ENCODE measurements around the gene KARS1.
A peak's percentile ranks its signal among the peaks of the same experiment; 100 is the strongest.

Gene KARS1

DNA sequence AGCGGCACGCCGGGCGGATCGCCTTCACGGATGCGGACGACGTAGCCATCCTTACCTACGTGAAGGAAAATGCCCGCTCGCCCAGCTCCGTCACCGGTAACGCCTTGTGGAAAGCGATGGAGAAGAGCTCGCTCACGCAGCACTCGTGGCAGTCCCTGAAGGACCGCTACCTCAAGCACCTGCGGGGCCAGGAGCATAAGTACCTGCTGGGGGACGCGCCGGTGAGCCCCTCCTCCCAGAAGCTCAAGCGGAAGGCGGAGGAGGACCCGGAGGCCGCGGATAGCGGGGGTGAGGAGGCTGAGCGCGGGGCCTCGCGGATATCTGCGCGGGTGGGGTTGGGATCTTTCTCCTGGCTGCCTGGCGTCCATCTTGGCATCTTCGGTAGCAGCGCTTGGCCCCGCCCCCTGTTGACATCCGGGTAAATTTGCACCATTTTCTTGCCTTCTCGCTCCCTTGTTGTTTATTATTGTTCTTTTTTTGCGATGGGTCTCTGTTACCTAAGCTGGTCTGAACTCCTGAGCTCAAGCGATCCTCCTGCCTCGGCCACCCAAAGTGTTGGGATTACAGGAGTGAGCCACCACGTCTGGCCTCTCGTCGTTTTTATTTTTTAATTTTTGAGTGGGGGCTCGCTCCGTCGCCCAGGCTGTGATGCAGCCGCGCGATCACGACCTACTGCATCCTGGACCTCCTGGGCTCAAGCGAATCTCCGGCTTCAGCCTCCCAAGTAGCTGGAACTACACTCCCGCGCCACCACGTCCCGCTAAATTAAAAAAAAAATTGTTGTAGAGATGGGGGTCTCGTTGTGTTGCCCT lies 1.0 kb upstream of the KARS1 start:
- peak; percentile 85 for DNase-seq
- H3K27ac ChIP-seq, result peak overlapping the region; percentile 89
- TF ChIP-seq, protein P1, sequence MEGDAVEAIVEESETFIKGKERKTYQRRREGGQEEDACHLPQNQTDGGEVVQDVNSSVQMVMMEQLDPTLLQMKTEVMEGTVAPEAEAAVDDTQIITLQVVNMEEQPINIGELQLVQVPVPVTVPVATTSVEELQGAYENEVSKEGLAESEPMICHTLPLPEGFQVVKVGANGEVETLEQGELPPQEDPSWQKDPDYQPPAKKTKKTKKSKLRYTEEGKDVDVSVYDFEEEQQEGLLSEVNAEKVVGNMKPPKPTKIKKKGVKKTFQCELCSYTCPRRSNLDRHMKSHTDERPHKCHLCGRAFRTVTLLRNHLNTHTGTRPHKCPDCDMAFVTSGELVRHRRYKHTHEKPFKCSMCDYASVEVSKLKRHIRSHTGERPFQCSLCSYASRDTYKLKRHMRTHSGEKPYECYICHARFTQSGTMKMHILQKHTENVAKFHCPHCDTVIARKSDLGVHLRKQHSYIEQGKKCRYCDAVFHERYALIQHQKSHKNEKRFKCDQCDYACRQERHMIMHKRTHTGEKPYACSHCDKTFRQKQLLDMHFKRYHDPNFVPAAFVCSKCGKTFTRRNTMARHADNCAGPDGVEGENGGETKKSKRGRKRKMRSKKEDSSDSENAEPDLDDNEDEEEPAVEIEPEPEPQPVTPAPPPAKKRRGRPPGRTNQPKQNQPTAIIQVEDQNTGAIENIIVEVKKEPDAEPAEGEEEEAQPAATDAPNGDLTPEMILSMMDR (IDR thresholded peaks at IDR 0.05; ENCODE audit: low read depth, low read length), result no peak
- peak overlapping the region; percentile 94 for H3K4me3 ChIP-seq (ENCODE audit: low read depth, low read length)
- H3K9me3 ChIP-seq (ENCODE audit: severe bottlenecking), result no peaks in the 10 kb centered on the region
- no peaks in the 10 kb centered on the region for H3K27me3 ChIP-seq (ENCODE audit: insufficient read depth, low read depth, severe bottlenecking)
- H3K36me3 ChIP-seq, result peaks cover 36% of the 10 kb centered on the region

DNA sequence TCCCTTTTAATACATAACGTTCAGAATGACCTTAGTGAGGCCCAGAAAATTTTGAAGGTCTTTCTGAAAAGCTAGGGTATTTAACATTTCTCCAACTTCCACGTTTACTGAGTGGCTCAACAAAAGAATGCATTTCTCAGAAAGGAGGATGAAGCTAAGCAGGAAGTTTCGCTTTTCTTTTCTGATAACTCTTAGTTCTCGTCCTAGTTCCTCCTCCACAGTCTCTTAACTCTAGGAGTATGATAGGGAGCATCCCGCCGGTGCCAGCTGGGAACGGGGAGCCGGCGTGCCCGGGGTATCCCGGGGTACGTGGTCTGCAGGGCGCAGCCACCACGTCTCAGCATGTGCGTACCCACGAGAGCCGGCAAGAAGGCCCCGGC lies 363 bp downstream of the KARS1 start:
- Histone ChIP-seq H3K36me3 (peaks cover 38% of the 10 kb centered on the region), H3K27ac (peak overlapping the region; percentile 89), H3K9me3 (ENCODE audit: severe bottlenecking) (no peaks in the 10 kb centered on the region), H3K4me3 (ENCODE audit: low read depth, low read length) (peak overlapping the region; percentile 94), H3K27me3 (ENCODE audit: insufficient read depth, low read depth, severe bottlenecking) (no peaks in the 10 kb centered on the region)
- TF ChIP-seq, protein P1 (IDR thresholded peaks at IDR 0.05; ENCODE audit: low read depth, low read length), result no peak
- DNase-seq, result no peak

DNA sequence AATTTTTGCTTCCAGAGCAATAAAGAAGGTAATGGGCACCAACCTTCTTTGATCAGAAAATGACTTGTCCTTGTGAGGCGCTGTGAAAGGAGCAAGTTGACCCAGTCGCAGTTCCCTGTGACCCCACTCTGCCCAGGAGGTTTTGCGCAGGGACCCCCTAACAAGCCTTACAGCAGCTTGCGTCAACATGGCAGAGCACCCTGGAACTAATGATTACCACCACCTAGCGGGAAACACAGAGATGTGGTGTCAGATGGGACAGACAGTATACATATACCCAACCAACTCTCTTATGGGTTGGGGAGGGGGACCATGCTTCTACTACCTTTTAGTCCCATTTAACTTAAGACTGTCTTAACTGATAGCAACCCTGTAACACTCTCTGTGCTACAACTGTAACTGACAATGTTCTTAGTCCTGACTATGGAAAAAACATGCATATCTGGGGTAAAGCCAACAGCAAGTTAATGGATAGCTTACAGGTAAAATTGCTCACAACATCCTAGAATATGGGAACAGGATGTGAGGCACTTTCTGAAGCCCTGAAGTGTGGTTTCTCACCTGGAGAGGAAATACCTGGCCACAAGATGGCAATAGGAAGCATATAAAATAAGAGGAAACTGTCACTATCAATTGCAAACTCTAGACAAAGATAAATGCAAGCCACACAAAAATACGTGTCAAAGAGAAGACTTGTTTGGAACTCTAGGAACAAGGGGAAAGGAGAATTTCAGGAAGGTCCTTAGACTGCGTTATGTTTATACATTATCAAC lies 3.0 kb downstream of the KARS1 start:
- no peaks in the 10 kb centered on the region for H3K27me3 ChIP-seq (ENCODE audit: insufficient read depth, low read depth, severe bottlenecking)

DNA sequence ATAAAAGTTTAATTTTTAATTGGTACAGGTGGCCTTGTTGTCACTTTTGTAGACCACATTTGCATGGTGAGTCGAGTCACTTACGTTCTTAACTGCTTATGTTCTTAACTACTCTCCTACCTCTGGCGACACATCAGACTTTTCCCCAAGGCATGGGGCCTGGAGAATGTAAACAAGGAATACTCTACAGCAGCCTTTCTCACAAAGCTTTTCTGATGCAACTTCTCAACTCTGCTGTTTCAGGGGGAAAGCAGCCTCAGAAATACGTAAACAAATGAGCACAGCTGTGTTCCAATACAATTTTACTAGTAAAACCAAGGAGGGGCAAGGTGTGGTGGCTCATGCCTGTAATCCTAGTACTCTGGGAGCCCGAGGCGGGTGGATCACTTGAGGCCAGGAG lies 6.9 kb downstream of the KARS1 start:
- no peaks in the 10 kb centered on the region for H3K9me3 ChIP-seq (ENCODE audit: severe bottlenecking)
- no peaks in the 10 kb centered on the region for H3K27me3 ChIP-seq (ENCODE audit: insufficient read depth, low read depth, severe bottlenecking)
- DNase-seq, result no peak
- TF ChIP-seq, protein P1 (IDR thresholded peaks at IDR 0.05; ENCODE audit: low read depth, low read length), result no peak
- H3K4me3 ChIP-seq (ENCODE audit: low read depth, low read length), result no peak overlapping the region
- no peak overlapping the region for H3K27ac ChIP-seq
- H3K36me3 ChIP-seq, result peaks cover 75% of the 10 kb centered on the region

More for the DNA sequence above, 3.0 kb downstream of the KARS1 start:
- TF ChIP-seq, protein P1 (IDR thresholded peaks at IDR 0.05; ENCODE audit: low read depth, low read length), result peak; percentile 58
- Histone ChIP-seq H3K36me3 (peaks cover 48% of the 10 kb centered on the region), H3K9me3 (ENCODE audit: severe bottlenecking) (no peaks in the 10 kb centered on the region), H3K4me3 (ENCODE audit: low read depth, low read length) (peak overlapping the region; percentile 20), H3K27ac (peak overlapping the region; percentile 79)
- peak; percentile 66 for DNase-seq

DNA sequence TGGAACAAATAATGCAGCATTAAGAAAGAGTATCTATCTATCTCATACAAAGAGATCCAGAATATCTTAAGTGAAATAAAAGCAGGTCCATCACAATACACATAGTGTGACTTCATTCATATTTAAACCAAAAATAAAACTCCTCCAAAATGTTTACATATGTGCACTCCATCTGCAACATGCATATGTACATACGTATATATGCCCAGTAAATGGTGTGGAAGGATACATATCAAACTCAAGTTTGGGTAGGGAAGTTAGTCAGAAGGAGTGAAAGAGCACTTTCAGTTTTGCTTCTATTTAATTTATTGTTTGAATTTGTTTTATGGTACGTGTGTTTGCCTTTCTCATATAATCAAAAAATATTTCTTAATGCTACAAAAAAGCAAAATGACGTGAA lies 12.4 kb downstream of the KARS1 start:
- Histone ChIP-seq H3K36me3 (peaks cover 93% of the 10 kb centered on the region), H3K4me3 (ENCODE audit: low read depth, low read length) (no peak overlapping the region), H3K27me3 (ENCODE audit: insufficient read depth, low read depth, severe bottlenecking) (no peaks in the 10 kb centered on the region), H3K9me3 (ENCODE audit: severe bottlenecking) (no peaks in the 10 kb centered on the region), H3K27ac (no peak overlapping the region)
- TF ChIP-seq, protein P1 (IDR thresholded peaks at IDR 0.05; ENCODE audit: low read depth, low read length), result no peak
- DNase-seq, result no peak

Data from WERI-Rb-1 (cell line).